Heart left ventricle (tissue), 16 donors: ENCODE data around the gene LAD1. TPM values are rescaled to one million over a fixed set of nuclear protein-coding genes. Genes with fewer than 3 reads are reported as not detected.
A peak's percentile ranks its signal among the peaks of the same experiment; 100 is the strongest.

Experiments
- ATAC-seq, 4 donors: fragments of 200-7000 bp; cut with Tn5 transposase; one replicate each; pipeline ENCODE4 v1.9.1; 2020 to 2022; ENCODE audit warnings: moderate library complexity in 4 of 4, mild to moderate bottlenecking in 3 of 4, moderate number of reproducible peaks in 1 of 4
- DNase-seq, 5 donors: peaks; one replicate each; pipeline ENCODE4 v3.0.0-alpha.2; 2020
- H3K27ac ChIP-seq, 12 donors: fragments of 200-600 bp; sonication (generic) in 4 of 12; one replicate each; pipeline versions ENCODE4 v1.5.0 to v1.8.0; 2016 to 2022; ENCODE audit warnings: mild to moderate bottlenecking in 2 of 12
- H3K27me3 ChIP-seq, 9 donors: fragments of 200-600 bp; sonication (generic) in 2 of 9; one replicate each; pipeline versions ENCODE4 v1.5.1 to v1.8.0; 2016 to 2022; ENCODE audit warnings: mild to moderate bottlenecking in 3 of 9
- H3K36me3 ChIP-seq, 9 donors: fragments of 200-600 bp; sonication (generic) in 2 of 9; one replicate each; pipeline versions ENCODE4 v1.5.0 to v1.8.0; 2018 to 2022; ENCODE audit warnings: mild to moderate bottlenecking in 2 of 9
- H3K4me1 ChIP-seq, 12 donors: fragments of 200-600 bp; sonication (generic) in 4 of 12; one replicate each; pipeline versions ENCODE4 v1.5.0 to v1.8.0; 2016 to 2022; ENCODE audit warnings: mild to moderate bottlenecking in 3 of 12
- H3K4me3 ChIP-seq, 12 donors: fragments of 200-600 bp; sonication (generic) in 4 of 12; one replicate each; pipeline versions ENCODE4 v1.5.0 to v1.8.0; 2017 to 2022; ENCODE audit warnings: mild to moderate bottlenecking in 9 of 12, moderate library complexity in 4 of 12
- H3K9me3 ChIP-seq, 12 donors: fragments of 200-600 bp; sonication (generic) in 4 of 12; one replicate each; pipeline versions ENCODE4 v1.5.0 to v1.8.0; 2016 to 2022; ENCODE audit warnings: mild to moderate bottlenecking in 1 of 12
- POLR2A ChIP-seq, 2 donors: fragments of 450-650 bp; IDR thresholded peaks; one replicate each; pipeline ENCODE4 v1.6.1; 2017; ENCODE audit warnings: antibody characterized with exemption in 2 of 2, mild to moderate bottlenecking in 2 of 2, moderate library complexity in 2 of 2
- WGBS, 4 donors: extraction: QIAGEN DNeasy Blood & Tissue Kit in 2 of 4; methylation state at CpG; one replicate each; pipeline versions ENCODE4 v1.1.5 to v1.1.7; 2013 to 2018; 5-methylcytosine and 5-hydroxymethylcytosine counted together
- intact Hi-C, 10 donors: fragments of 100-400 bp; cut with DNase I; formaldehyde crosslinking; loops; one replicate each; pipeline versions ENCODE4 v1.11.1 to v1.14.2; 2022
- polyA plus RNA-seq, 2 donors: library from polyadenylated mRNA; stranded (reverse); fragments of 200-250 nt; gene quantifications; one replicate each; pipeline ENCODE4 v1.2.3, GENCODE V29; 2013
- total RNA-seq, 9 donors: library from RNA; depleted of rRNA in 2 of 9; stranded (reverse); fragments of >200 nt in 2 of 9; fragmentation: NEBNext Ultra II Directional in 3 of 9; extraction: Animal tissue kit (Norgen Biotek cat#: 25700) in 3 of 9; gene quantifications; one replicate each; pipeline versions ENCODE4 v1.1.0 to v1.2.4, GENCODE V29; 2016 to 2023
- TF ChIP-seq, protein P1 (sequence below), 12 donors: fragments of 200-600 bp; sonication (generic) in 4 of 12; IDR thresholded peaks; one replicate each; pipeline versions ENCODE4 v1.5.0 to v1.8.0; 2018 to 2022; ENCODE audit warnings: antibody characterized with exemption in 12 of 12, mild to moderate bottlenecking in 5 of 12
- donor health status: ischemic (EF 13 %, LVEDD 7.1; RV severe dilation, severe dysfunction).
- donor health status: healthy with polysubstance abuse.
- donor health status: DM: no; HTN: yes; CAD: no.
- donor health status: DM: no; HTN: no; CAD: no.
- donor health status: ischemic (EF 25% LVEDD 6.9; RV normal size, moderate dysfunction).
- donor health status: ischemic (EF 25% LVEDD 5.7; RV mildly dilated, moderate dysfunction).
- donor health status: healthy.
- donor health status: DM: yes; HTN: yes; CAD: no.
- donor health status: ischemic (EF 35%, LVEDD 5.7; RV mildly dilated, moderate dysfunction).
- donor health status: nonischemic (EF 11% LVEDD 7.7; RV severe dilation, severe dysfunction).
- donor health status: DM: yes; HTN: yes; CAD: no.
- donor health status: PGD.
- donor health status: ischemic (EF 29% LVEDD 5.4; RV normal size, mild dysfunction).
- donor health status: nonischemic (EF 23%, LVEDD 6.1; RV moderate dilation, normal function).

The LAD1 gene
- total and polyA plus RNA-seq, 11 donors: 2.0 to 99.2 (median 6.9) TPM

- H3K27me3 ChIP-seq: no peaks in the 10 kb centered on the region
- peak; percentile 0 to 1 (median 0) for ATAC-seq
- TF ChIP-seq, protein P1, sequence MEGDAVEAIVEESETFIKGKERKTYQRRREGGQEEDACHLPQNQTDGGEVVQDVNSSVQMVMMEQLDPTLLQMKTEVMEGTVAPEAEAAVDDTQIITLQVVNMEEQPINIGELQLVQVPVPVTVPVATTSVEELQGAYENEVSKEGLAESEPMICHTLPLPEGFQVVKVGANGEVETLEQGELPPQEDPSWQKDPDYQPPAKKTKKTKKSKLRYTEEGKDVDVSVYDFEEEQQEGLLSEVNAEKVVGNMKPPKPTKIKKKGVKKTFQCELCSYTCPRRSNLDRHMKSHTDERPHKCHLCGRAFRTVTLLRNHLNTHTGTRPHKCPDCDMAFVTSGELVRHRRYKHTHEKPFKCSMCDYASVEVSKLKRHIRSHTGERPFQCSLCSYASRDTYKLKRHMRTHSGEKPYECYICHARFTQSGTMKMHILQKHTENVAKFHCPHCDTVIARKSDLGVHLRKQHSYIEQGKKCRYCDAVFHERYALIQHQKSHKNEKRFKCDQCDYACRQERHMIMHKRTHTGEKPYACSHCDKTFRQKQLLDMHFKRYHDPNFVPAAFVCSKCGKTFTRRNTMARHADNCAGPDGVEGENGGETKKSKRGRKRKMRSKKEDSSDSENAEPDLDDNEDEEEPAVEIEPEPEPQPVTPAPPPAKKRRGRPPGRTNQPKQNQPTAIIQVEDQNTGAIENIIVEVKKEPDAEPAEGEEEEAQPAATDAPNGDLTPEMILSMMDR (IDR thresholded peaks at IDR 0.05): no peak
- TF ChIP-seq POLR2A (IDR thresholded peaks at IDR 0.05): no peak
- no peak overlapping the region for H3K27ac ChIP-seq
- intact Hi-C loops: loop anchor here in 1 of 10 donors (5.0 kb wide), 1 partner anchor 57 kb away; no protein-coding TSS in a partner anchor
- peaks cover 0 to 12% (median 0%) of the 10 kb centered on the region in 12 donors for H3K4me1 ChIP-seq
- peaks cover 0 to 14% (median 8%) of the 10 kb centered on the region in 9 donors for H3K36me3 ChIP-seq
- no peaks in the 10 kb centered on the region for H3K9me3 ChIP-seq
- peak in 2 of 5 donors; percentile 28 to 33 for DNase-seq
- WGBS, 4 donors: 35 to 51% (median 43%) methylated on average over 4 of the region's 4 CpGs
- H3K4me3 ChIP-seq: no peak overlapping the region
Observed at GRCh38 chr1:201354901-201355295, 44.2 kb downstream of the LAD1 start.

DNA sequence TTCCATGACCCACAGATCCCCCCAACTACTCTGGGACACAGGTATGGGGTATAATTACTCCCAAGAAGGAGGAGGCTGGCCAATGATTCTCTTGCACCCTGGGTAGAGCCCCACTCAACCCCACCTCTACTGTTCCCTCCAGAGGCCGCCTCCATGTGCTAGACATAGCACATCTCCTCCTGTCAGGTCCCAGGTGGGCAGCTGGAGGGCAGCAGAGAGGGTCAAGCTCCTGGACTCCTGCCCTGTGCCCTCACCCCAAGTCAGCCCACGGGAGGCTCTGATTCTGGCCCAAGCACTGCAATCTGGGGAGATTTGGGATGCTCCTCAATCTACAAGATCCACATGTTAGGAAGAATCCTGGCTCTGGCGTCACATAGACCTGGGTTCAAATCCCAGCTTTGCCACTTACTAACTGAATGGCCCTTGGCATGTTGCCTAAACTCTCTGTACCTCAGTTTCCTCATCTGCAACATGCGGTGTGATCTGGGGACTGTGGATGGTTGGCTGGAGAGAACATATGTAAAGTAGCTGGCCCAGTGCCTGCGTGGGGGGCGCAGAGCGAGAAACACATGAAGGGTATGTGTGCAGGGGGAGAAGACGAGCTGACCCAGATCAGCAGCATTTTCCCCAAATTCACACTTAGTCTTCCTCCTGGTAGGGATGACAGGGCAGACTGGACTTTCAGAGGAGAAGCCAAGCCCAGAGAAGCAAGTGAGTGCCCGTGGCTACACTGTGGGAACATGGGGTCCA is 44.8 kb downstream of the LAD1 start:
- Histone ChIP-seq H3K4me3 (no peak overlapping the region), H3K9me3 (no peaks in the 10 kb centered on the region), H3K36me3 (peaks cover 0 to 8% (median 3%) of the 10 kb centered on the region in 9 donors), H3K27ac (no peak overlapping the region), H3K27me3 (no peaks in the 10 kb centered on the region), H3K4me1 (peaks cover 0 to 12% (median 0%) of the 10 kb centered on the region in 12 donors)
- ATAC-seq (no peak), DNase-seq (peak in 2 of 5 donors; percentile 21 to 23)
- TF ChIP-seq, protein P1 (IDR thresholded peaks at IDR 0.05): peak in 1 of 12 donors; percentile 7
- no peak for TF ChIP-seq POLR2A (IDR thresholded peaks at IDR 0.05)
- WGBS, 4 donors: 89 to 92% (median 90%) methylated on average over 9 of the region's 9 CpGs
- intact Hi-C loops: no loop called here

DNA sequence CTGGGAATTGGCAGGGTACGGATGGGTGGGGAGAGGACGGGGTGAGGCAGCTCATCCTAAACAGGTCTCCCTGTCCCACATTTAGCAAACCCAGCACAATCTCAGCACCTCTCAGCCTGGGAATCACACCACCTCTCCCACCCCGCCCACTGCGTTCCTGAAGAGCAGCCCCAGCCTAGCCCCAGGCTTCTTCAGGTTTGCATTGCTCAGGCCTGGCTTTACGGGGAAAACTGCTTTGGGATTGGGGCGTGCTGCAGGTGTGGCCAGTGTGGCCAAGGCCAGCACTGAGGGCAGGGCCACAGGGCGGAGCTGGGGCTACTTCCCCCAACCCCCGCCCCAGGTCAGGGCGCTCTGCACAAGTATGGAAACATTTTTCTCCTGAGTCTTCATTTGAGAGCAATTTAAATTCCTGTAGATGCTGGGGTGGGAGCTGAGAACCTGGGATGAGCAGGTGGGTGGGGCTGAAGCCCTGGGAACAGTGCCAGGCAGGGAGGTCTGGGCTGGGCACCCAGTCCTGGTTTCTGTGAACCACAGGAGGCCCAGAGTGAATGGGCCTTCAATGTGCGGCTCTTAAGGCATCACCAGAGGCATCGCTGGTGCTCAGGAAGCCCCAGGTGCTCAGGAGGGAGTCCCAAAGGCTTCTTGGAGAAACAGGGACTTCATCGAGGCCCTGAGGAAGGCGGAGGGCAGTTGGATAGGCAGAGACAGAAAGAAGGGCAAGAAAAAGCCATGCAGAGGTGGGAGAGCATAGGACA is 45.8 kb downstream of the LAD1 start:
- WGBS, 4 donors: 84 to 92% (median 88%) methylated on average over 6 to 13 of the region's 13 CpGs
- intact Hi-C loops: no loop called here
- ATAC-seq: peak in 1 of 4 donors; percentile 1
- H3K27ac ChIP-seq: no peak overlapping the region
- TF ChIP-seq, protein P1 (IDR thresholded peaks at IDR 0.05): no peak
- TF ChIP-seq POLR2A (IDR thresholded peaks at IDR 0.05): no peak
- no peaks in the 10 kb centered on the region for H3K36me3 ChIP-seq
- H3K4me3 ChIP-seq: no peak overlapping the region
- peak in 2 of 5 donors; percentile 26 to 34 for DNase-seq
- H3K27me3 ChIP-seq: no peaks in the 10 kb centered on the region
- no peaks in the 10 kb centered on the region for H3K9me3 ChIP-seq
- H3K4me1 ChIP-seq: peaks cover 0 to 16% (median 2%) of the 10 kb centered on the region in 12 donors

DNA sequence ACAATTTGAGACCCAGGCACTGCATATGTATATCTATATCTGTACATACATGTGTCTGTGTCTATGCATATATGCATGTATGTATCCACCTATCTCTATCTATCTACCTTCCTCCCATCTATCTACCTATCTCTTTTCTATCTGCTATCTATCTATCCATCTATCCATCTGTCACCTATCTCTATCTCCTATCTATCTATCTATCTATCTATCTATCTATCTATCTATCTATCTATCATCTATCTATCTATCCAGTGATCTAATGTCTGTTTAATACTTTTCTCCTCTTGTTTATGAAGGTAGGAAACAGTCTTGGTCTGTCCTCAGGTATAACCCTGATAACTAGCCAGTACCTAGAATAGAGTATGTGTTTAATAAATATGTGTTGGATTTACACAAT is 47.5 kb downstream of the LAD1 start:
- Histone ChIP-seq H3K36me3 (no peaks in the 10 kb centered on the region), H3K9me3 (no peaks in the 10 kb centered on the region), H3K4me1 (peaks cover 0 to 19% (median 2%) of the 10 kb centered on the region in 12 donors), H3K27me3 (no peaks in the 10 kb centered on the region), H3K4me3 (no peak overlapping the region), H3K27ac (no peak overlapping the region)
- intact Hi-C loops: no loop called here
- TF ChIP-seq, protein P1 (IDR thresholded peaks at IDR 0.05): no peak
- no peak for TF ChIP-seq POLR2A (IDR thresholded peaks at IDR 0.05)
- ATAC-seq (no peak), DNase-seq (no peak)
